HepG2 (cell line): ENCODE results near the gene EXOSC9. TPM values are rescaled to one million over a fixed set of nuclear protein-coding genes. Genes with fewer than 3 reads are reported as not detected.
A peak's percentile ranks its signal among the peaks of the same experiment; 100 is the strongest.

ENCODE experiments used
- CHCHD3 ChIP-seq: sonication (generic); formaldehyde crosslinking; IDR thresholded peaks from 2 replicates; pipeline ENCODE4 v1.8.0; 2022; ENCODE audit warnings: mild to moderate bottlenecking, missing genetic modification reagents, moderate library complexity
- CHD2 ChIP-seq: IDR thresholded peaks from 2 replicates; pipeline ENCODE4 v1.6.1; 2011; ENCODE audit warnings: low read depth, low read length, improper control_type of control experiment
- DNMT3B ChIP-seq: conservative IDR thresholded peaks from 2 replicates; pipeline ENCODE4 v1.6.1; 2016; ENCODE audit warnings: missing biosample characterization, control low read depth
- GATAD1 ChIP-seq: IDR thresholded peaks from 2 replicates; pipeline ENCODE4 v1.6.1; 2016; ENCODE audit warnings: missing genetic modification reagents, missing compliant biosample characterization
- HOXA3 ChIP-seq: sonication (generic); formaldehyde crosslinking; IDR thresholded peaks from 2 replicates; pipeline ENCODE4 v1.5.0; 2020; ENCODE audit warnings: missing genetic modification reagents
- KDM4B ChIP-seq: sonication (generic); formaldehyde crosslinking; IDR thresholded peaks from 2 replicates; pipeline ENCODE4 v1.4.0; 2020; ENCODE audit warnings: missing genetic modification reagents
- NFE2L2 ChIP-seq: fragments of 150-350 bp; IDR thresholded peaks from 2 replicates; pipeline ENCODE4 v1.6.1; 2014; ENCODE audit warnings: low read length
- NR2F6 ChIP-seq, 2 experiments: IDR thresholded peaks; 2 replicates each; pipeline ENCODE4 v1.6.1; 2016; ENCODE audit warnings: antibody characterized with exemption in 1 of 2, mild to moderate bottlenecking in 1 of 2
- SRY ChIP-seq: sonication (generic); formaldehyde crosslinking; IDR thresholded peaks from 2 replicates; pipeline ENCODE4 v1.8.0; 2022; ENCODE audit warnings: mild to moderate bottlenecking, missing genetic modification reagents
- ZNF274 ChIP-seq: sonication (generic); formaldehyde crosslinking; IDR thresholded peaks from 2 replicates; pipeline ENCODE4 v1.5.1; 2020; ENCODE audit warnings: mild to moderate bottlenecking, missing genetic modification reagents
- ZNF766 ChIP-seq: sonication (generic); formaldehyde crosslinking; IDR thresholded peaks from 2 replicates; pipeline ENCODE4 v1.5.0; 2020; ENCODE audit warnings: missing genetic modification reagents, borderline replicate concordance
- ZNF83 ChIP-seq: sonication (generic); formaldehyde crosslinking; IDR thresholded peaks from 2 replicates; pipeline ENCODE4 v1.4.0; 2020; ENCODE audit warnings: missing genetic modification reagents, mild to moderate bottlenecking, borderline replicate concordance
- ZSCAN21 ChIP-seq: sonication (generic); formaldehyde crosslinking; IDR thresholded peaks from 2 replicates; pipeline ENCODE4 v1.8.0; 2022; ENCODE audit warnings: mild to moderate bottlenecking, missing genetic modification reagents, moderate library complexity, borderline replicate concordance
- ZSCAN30 ChIP-seq: sonication (generic); formaldehyde crosslinking; IDR thresholded peaks from 2 replicates; pipeline ENCODE4 v1.5.0; 2020; ENCODE audit warnings: mild to moderate bottlenecking, missing genetic modification reagents
- polyA plus RNA-seq, 8 experiments: library from polyadenylated mRNA; depleted of rRNA in 3 of 8; stranded (reverse) in 7 of 8; unstranded in 1 of 8; fragments of >200 nt; fragmentation: Illumina TruSeq in 4 of 8; extraction: Trizol in 4 of 8; gene quantifications; 2 replicates each; pipeline versions ENCODE4 v1.2.1 to v1.2.3, GENCODE V29; 2011 to 2016; ENCODE audit warnings: low read depth in 4 of 8, missing spikeins in 1 of 8, mixed read lengths in 1 of 8; ENCODE audit not compliant: insufficient read depth in 1 of 8
- total RNA-seq, 5 experiments: library from RNA; depleted of rRNA; stranded (reverse); fragments of >200 nt; fragmentation: Illumina TruSeq; extraction: Trizol; gene quantifications; 2 replicates each; pipeline ENCODE4 v1.2.3, GENCODE V29; 2016; ENCODE audit warnings: low read depth in 1 of 5
- TF ChIP-seq, protein P1 (sequence below): sonication (generic); formaldehyde crosslinking; IDR thresholded peaks from 2 replicates; pipeline ENCODE4 v1.4.0; 2020; ENCODE audit warnings: missing genetic modification reagents
- TF ChIP-seq, protein P2 (sequence below): sonication (generic); formaldehyde crosslinking; IDR thresholded peaks from 2 replicates; pipeline ENCODE4 v1.4.0; 2020; ENCODE audit warnings: missing genetic modification reagents
- TF ChIP-seq, protein P3 (sequence below): sonication (generic); formaldehyde crosslinking; IDR thresholded peaks from 2 replicates; pipeline ENCODE4 v1.5.0; 2020; ENCODE audit warnings: missing genetic modification reagents
- TF ChIP-seq, protein P4 (sequence below), 2 experiments: fragments of 450-650 bp in 1 of 2; sonication (generic) in 1 of 2; formaldehyde crosslinking; IDR thresholded peaks; 2 replicates each; pipeline versions ENCODE4 v1.5.0 to v1.8.0; 2020 to 2022; ENCODE audit warnings: mild to moderate bottlenecking in 1 of 2, missing genetic modification reagents in 1 of 2
- TF ChIP-seq, protein P5 (sequence below): sonication (generic); formaldehyde crosslinking; IDR thresholded peaks from 2 replicates; pipeline ENCODE4 v1.4.0; 2020; ENCODE audit warnings: missing genetic modification reagents

EXOSC9 gene
- total and polyA plus RNA-seq, 2 of the 13 experiments (the other 11 are each of a cell fraction or from before 2014, with no cell fraction given): 26.0 to 48.0 TPM

DNA sequence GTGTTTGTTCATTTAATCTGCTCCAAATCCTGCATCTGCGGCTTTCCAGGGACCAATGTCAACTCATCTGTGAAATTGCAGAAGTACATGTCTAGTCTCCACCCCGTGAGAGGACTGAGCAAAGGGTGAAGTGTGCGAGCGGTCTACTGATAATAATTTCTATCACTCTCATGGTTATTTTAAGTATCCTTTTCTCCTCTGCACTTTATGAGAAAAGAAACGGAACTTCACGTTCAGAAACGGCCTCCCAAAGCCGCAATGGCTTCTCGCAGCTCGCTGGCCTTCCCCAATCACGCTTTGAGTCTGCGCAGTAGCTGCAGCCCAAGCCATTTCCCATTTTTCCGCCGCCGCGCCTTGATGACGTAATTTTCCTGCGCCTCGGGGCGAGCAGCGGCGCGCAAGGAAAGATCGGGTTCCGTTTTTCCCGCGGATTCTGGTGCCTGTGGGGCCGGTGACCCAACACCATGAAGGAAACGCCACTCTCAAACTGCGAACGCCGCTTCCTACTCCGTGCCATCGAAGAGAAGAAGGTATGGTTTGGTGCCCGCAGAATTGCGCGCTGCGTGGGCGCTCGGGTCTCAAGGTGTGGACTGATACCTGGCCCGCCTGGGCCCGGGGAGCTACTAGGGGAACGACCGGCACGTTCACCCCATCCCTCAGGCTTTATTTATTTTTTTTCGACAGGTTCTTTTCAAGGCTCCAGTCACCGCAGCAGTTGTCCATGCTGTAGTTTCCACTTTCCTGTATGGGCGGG, at the start of gene EXOSC9 (continued):
- TF ChIP-seq ZSCAN30 (CRISPR knock-in tag): no peak
- no peak for TF ChIP-seq NFE2L2
- TF ChIP-seq CHCHD3: no peak
- no peak for TF ChIP-seq ZNF766
- peak; percentile 77; the same call in 1 of the 2 replicates for TF ChIP-seq ZNF274 (CRISPR knock-in tag)
- TF ChIP-seq ZNF83 (CRISPR knock-in tag): no peak
- TF ChIP-seq, protein P1, sequence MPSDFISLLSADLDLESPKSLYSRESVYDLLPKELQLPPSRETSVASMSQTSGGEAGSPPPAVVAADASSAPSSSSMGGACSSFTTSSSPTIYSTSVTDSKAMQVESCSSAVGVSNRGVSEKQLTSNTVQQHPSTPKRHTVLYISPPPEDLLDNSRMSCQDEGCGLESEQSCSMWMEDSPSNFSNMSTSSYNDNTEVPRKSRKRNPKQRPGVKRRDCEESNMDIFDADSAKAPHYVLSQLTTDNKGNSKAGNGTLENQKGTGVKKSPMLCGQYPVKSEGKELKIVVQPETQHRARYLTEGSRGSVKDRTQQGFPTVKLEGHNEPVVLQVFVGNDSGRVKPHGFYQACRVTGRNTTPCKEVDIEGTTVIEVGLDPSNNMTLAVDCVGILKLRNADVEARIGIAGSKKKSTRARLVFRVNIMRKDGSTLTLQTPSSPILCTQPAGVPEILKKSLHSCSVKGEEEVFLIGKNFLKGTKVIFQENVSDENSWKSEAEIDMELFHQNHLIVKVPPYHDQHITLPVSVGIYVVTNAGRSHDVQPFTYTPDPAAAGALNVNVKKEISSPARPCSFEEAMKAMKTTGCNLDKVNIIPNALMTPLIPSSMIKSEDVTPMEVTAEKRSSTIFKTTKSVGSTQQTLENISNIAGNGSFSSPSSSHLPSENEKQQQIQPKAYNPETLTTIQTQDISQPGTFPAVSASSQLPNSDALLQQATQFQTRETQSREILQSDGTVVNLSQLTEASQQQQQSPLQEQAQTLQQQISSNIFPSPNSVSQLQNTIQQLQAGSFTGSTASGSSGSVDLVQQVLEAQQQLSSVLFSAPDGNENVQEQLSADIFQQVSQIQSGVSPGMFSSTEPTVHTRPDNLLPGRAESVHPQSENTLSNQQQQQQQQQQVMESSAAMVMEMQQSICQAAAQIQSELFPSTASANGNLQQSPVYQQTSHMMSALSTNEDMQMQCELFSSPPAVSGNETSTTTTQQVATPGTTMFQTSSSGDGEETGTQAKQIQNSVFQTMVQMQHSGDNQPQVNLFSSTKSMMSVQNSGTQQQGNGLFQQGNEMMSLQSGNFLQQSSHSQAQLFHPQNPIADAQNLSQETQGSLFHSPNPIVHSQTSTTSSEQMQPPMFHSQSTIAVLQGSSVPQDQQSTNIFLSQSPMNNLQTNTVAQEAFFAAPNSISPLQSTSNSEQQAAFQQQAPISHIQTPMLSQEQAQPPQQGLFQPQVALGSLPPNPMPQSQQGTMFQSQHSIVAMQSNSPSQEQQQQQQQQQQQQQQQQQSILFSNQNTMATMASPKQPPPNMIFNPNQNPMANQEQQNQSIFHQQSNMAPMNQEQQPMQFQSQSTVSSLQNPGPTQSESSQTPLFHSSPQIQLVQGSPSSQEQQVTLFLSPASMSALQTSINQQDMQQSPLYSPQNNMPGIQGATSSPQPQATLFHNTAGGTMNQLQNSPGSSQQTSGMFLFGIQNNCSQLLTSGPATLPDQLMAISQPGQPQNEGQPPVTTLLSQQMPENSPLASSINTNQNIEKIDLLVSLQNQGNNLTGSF (CRISPR knock-in tag): 0 out of 2 replicates have a peak, but pooled peaks have one; percentile 31
- TF ChIP-seq, protein P2, sequence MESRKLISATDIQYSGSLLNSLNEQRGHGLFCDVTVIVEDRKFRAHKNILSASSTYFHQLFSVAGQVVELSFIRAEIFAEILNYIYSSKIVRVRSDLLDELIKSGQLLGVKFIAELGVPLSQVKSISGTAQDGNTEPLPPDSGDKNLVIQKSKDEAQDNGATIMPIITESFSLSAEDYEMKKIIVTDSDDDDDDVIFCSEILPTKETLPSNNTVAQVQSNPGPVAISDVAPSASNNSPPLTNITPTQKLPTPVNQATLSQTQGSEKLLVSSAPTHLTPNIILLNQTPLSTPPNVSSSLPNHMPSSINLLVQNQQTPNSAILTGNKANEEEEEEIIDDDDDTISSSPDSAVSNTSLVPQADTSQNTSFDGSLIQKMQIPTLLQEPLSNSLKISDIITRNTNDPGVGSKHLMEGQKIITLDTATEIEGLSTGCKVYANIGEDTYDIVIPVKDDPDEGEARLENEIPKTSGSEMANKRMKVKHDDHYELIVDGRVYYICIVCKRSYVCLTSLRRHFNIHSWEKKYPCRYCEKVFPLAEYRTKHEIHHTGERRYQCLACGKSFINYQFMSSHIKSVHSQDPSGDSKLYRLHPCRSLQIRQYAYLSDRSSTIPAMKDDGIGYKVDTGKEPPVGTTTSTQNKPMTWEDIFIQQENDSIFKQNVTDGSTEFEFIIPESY: peak; percentile 51
- TF ChIP-seq CHD2: no peak
- TF ChIP-seq DNMT3B (CRISPR knock-in tag): 0 out of 2 replicates have a peak, but pooled peaks have one; percentile 40
- TF ChIP-seq, protein P3, sequence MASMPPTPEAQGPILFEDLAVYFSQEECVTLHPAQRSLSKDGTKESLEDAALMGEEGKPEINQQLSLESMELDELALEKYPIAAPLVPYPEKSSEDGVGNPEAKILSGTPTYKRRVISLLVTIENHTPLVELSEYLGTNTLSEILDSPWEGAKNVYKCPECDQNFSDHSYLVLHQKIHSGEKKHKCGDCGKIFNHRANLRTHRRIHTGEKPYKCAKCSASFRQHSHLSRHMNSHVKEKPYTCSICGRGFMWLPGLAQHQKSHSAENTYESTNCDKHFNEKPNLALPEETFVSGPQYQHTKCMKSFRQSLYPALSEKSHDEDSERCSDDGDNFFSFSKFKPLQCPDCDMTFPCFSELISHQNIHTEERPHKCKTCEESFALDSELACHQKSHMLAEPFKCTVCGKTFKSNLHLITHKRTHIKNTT: no peak
- TF ChIP-seq, protein P4, sequence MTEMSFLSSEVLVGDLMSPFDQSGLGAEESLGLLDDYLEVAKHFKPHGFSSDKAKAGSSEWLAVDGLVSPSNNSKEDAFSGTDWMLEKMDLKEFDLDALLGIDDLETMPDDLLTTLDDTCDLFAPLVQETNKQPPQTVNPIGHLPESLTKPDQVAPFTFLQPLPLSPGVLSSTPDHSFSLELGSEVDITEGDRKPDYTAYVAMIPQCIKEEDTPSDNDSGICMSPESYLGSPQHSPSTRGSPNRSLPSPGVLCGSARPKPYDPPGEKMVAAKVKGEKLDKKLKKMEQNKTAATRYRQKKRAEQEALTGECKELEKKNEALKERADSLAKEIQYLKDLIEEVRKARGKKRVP (CRISPR knock-in tag; IDR thresholded peaks at IDR 0.05): peak in 1 of 2 experiments; percentile 63; a peak in 2 of 4 replicates
- 0 out of 2 replicates have a peak, but pooled peaks have one; percentile 22 for TF ChIP-seq KDM4B (CRISPR knock-in tag)
- TF ChIP-seq ZSCAN21 (CRISPR knock-in tag): no peak; the same call in 1 of the 2 replicates
- TF ChIP-seq HOXA3 (CRISPR knock-in tag): peak; percentile 98
- TF ChIP-seq NR2F6 (IDR thresholded peaks at IDR 0.05): no peak
- peak; percentile 47; the same call in 1 of the 2 replicates for TF ChIP-seq NR2F6 (CRISPR knock-in tag; IDR thresholded peaks at IDR 0.05)
- TF ChIP-seq, protein P5, sequence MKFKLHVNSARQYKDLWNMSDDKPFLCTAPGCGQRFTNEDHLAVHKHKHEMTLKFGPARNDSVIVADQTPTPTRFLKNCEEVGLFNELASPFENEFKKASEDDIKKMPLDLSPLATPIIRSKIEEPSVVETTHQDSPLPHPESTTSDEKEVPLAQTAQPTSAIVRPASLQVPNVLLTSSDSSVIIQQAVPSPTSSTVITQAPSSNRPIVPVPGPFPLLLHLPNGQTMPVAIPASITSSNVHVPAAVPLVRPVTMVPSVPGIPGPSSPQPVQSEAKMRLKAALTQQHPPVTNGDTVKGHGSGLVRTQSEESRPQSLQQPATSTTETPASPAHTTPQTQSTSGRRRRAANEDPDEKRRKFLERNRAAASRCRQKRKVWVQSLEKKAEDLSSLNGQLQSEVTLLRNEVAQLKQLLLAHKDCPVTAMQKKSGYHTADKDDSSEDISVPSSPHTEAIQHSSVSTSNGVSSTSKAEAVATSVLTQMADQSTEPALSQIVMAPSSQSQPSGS: peak; percentile 76; the same call in 1 of the 2 replicates
- peak; percentile 98 for TF ChIP-seq GATAD1 (CRISPR knock-in tag)
- TF ChIP-seq SRY: no peak
